Vagina (tissue), 2 donors: ENCODE data around the gene UBE2O.

Source experiments
- POLR2AphosphoS5 ChIP-seq, 2 donors: sonication (generic); formaldehyde crosslinking; IDR thresholded peaks; one replicate each; pipeline ENCODE4 v1.9.0; 2017; ENCODE audit warnings: antibody characterized with exemption in 2 of 2, mild to moderate bottlenecking in 2 of 2, low read depth in 1 of 2; ENCODE audit not compliant: insufficient read depth in 1 of 2
- TF ChIP-seq, protein P1 (sequence below), 3 experiments: fragments of 450-650 bp in 2 of 3; fragments of 200-600 bp in 1 of 3; sonication (generic) in 1 of 3; IDR thresholded peaks; one replicate each; pipeline ENCODE4 v1.5.1; 2017 to 2019; ENCODE audit warnings: antibody characterized with exemption in 3 of 3, mild to moderate bottlenecking in 2 of 3, moderate library complexity in 2 of 3

DNA sequence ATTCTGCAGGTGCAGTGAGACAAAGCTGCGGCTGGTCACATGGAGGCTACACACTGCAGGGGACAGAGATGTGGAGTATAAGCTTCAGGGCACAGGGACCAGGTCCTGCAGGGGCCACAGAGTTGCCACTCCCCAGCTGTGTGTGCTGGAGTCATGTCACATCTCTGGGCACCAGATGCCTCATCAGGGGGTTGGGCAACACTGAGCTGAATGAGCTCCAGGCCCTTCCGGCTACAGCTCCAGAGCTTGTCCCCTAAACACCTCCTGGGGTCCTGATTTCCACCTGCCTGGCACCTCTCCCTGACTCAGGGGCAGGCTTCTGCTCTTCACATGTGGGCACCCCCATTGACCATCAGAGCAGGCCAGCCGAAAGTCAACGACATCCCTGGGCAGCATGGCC is 36.1 kb downstream of the UBE2O start:
- TF ChIP-seq, protein P1, sequence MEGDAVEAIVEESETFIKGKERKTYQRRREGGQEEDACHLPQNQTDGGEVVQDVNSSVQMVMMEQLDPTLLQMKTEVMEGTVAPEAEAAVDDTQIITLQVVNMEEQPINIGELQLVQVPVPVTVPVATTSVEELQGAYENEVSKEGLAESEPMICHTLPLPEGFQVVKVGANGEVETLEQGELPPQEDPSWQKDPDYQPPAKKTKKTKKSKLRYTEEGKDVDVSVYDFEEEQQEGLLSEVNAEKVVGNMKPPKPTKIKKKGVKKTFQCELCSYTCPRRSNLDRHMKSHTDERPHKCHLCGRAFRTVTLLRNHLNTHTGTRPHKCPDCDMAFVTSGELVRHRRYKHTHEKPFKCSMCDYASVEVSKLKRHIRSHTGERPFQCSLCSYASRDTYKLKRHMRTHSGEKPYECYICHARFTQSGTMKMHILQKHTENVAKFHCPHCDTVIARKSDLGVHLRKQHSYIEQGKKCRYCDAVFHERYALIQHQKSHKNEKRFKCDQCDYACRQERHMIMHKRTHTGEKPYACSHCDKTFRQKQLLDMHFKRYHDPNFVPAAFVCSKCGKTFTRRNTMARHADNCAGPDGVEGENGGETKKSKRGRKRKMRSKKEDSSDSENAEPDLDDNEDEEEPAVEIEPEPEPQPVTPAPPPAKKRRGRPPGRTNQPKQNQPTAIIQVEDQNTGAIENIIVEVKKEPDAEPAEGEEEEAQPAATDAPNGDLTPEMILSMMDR (IDR thresholded peaks at IDR 0.05), result no peak
- no peak for TF ChIP-seq POLR2AphosphoS5 (IDR thresholded peaks at IDR 0.05; ENCODE audit: insufficient read depth in 1 of 2, low read depth in 1 of 2)
